MM.1S (cell line): ENCODE results near the gene LRRC49.

ENCODE experiments used
- EZH2 ChIP-seq: fragments of 300-600 bp; sonication (generic); optimal IDR thresholded peaks from 2 replicates; pipeline ENCODE3; 2017; ENCODE audit warnings: low read depth, mild to moderate bottlenecking, antibody characterized with exemption, low read length, mixed read lengths
- EZH2phosphoT487 ChIP-seq: fragments of 300-600 bp; sonication (generic); IDR thresholded peaks from 2 replicates; pipeline ENCODE4 v1.6.1; 2018; ENCODE audit warnings: antibody characterized with exemption, low read length
- TF ChIP-seq, protein P1 (sequence below): fragments of 300-600 bp; sonication (generic); IDR thresholded peaks from 2 replicates; pipeline ENCODE4 v1.5.1; 2016; ENCODE audit warnings: antibody characterized with exemption, low read length, mixed read lengths

DNA sequence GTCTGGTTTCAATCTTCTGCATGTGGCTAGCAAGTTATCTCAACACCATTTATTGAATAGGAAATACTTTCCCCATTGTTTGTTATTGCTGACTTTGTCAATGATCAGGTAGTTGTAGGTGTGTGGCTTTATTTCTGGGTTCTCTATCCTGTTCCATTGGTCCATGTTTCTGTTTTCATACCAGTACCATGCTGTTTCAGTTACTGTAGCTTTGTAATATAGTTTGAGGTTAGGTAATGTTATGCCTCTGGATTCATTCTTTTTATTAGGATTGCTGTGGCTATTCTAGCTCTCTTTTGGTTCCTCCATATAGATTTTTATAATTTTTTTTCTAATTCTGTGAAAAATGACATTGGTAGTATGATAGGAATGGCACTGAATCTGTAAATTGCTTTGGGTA lies 58.3 kb downstream of the LRRC49 start:
- TF ChIP-seq, protein P1, sequence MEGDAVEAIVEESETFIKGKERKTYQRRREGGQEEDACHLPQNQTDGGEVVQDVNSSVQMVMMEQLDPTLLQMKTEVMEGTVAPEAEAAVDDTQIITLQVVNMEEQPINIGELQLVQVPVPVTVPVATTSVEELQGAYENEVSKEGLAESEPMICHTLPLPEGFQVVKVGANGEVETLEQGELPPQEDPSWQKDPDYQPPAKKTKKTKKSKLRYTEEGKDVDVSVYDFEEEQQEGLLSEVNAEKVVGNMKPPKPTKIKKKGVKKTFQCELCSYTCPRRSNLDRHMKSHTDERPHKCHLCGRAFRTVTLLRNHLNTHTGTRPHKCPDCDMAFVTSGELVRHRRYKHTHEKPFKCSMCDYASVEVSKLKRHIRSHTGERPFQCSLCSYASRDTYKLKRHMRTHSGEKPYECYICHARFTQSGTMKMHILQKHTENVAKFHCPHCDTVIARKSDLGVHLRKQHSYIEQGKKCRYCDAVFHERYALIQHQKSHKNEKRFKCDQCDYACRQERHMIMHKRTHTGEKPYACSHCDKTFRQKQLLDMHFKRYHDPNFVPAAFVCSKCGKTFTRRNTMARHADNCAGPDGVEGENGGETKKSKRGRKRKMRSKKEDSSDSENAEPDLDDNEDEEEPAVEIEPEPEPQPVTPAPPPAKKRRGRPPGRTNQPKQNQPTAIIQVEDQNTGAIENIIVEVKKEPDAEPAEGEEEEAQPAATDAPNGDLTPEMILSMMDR = no peak
- no peak for TF ChIP-seq EZH2
- no peak for TF ChIP-seq EZH2phosphoT487
